ENCODE results near the gene RNU1-3. TPM values are rescaled to one million over a fixed set of nuclear protein-coding genes. Genes with fewer than 3 reads are reported as not detected.
A peak's percentile ranks its signal among the peaks of the same experiment; 100 is the strongest.
"Not testable (repeated sequence)": the region's sequence is repeated elsewhere in the genome, so short reads cannot be mapped to it uniquely, and the experiment has no call there.

Gene RNU1-3
- total and polyA plus RNA-seq, 2 of the 8 experiments (the other 6 are each of a cell fraction or from before 2014, with no cell fraction given): 145 to 1,303 TPM

- not testable (repeated sequence) for H3K27ac ChIP-seq (ENCODE audit: low read depth, low read length); H3K14ac ChIP-seq (ENCODE audit: insufficient read length); H4K91ac ChIP-seq (replicated peaks; ENCODE audit: insufficient read length, low read length); H4K5ac ChIP-seq (ENCODE audit: insufficient read length, low read depth, low read length); H3K9me3 ChIP-seq (ENCODE audit: insufficient read depth in 2 of 2, low read depth in 1 of 2, low read length in 1 of 2); H3K18ac ChIP-seq (ENCODE audit: extremely low read depth, low read length); H4K20me1 ChIP-seq (replicated peaks in 1 of 2; ENCODE audit: control insufficient read depth in 1 of 2, insufficient read depth in 2 of 2, low read length in 2 of 2); H3K79me2 ChIP-seq (ENCODE audit: control insufficient read depth in 1 of 2, insufficient read depth in 2 of 2, low read length in 2 of 2); H2AK5ac ChIP-seq (ENCODE audit: low read depth, low read length); H2AFZ ChIP-seq (ENCODE audit: low read length); H3K9ac ChIP-seq (replicated peaks in 1 of 4; ENCODE audit: extremely low read depth in 1 of 4, low read depth in 3 of 4, low read length in 3 of 4); H3K56ac ChIP-seq (replicated peaks; ENCODE audit: insufficient read length, low read depth, low read length); H2BK120ac ChIP-seq (replicated peaks; ENCODE audit: low read depth, low read length); H3K36me3 ChIP-seq (ENCODE audit: control insufficient read depth in 2 of 4, insufficient read depth in 4 of 4, low read length in 3 of 4); FAIRE-seq; H2BK15ac ChIP-seq (ENCODE audit: low read length); H3K4me2 ChIP-seq (ENCODE audit: insufficient read depth in 1 of 2, low read depth in 2 of 2, low read length in 2 of 2); H3K23ac ChIP-seq (ENCODE audit: insufficient read length); H3K4me3 ChIP-seq (ENCODE audit: extremely low read depth in 1 of 4, insufficient read depth in 2 of 4, low read depth in 3 of 4, low read length in 4 of 4); H3K4me1 ChIP-seq (replicated peaks in 1 of 4; ENCODE audit: control insufficient read depth in 3 of 4, insufficient read depth in 4 of 4, low read length in 3 of 4); H3K23me2 ChIP-seq (ENCODE audit: low read depth, low read length); H3K4ac ChIP-seq (replicated peaks; ENCODE audit: insufficient read length, low read depth, low read length); H4K8ac ChIP-seq (ENCODE audit: extremely low read depth, insufficient read depth, low read length); H3K27me3 ChIP-seq (replicated peaks in 1 of 4; ENCODE audit: control insufficient read depth in 3 of 4, extremely low read depth in 1 of 4, insufficient read depth in 3 of 4, low read length in 3 of 4)
- Histone ChIP-seq H2BK20ac (ENCODE audit: low read length) (0 out of 2 replicates have a peak overlapping the region, but pooled peaks have one; percentile 37), H2BK5ac (ENCODE audit: low read depth, low read length) (0 out of 2 replicates have a peak overlapping the region, but pooled peaks have one; percentile 67), H2BK12ac (ENCODE audit: low read depth, low read length) (peak overlapping the region; percentile 19; the same call in 1 of the 2 replicates), H3K79me1 (ENCODE audit: low read depth, low read length) (peaks cover 22% of the 10 kb centered on the region)
- peak in 1 of 2 experiments; percentile 65 for DNase-seq (ENCODE audit: low read depth in 1 of 2, low spot score in 2 of 2)
- ChIA-PET CTCF (ENCODE audit: partially characterized antibody) (interaction anchor here (0.6 to 13.8 kb wide), 8 partner anchors 8 to 371 kb away, joined by 3 to 239 read pairs (median 4); no protein-coding TSS in a partner anchor), POLR2A (ENCODE audit: partially characterized antibody) (interaction anchor here (0.7 to 1.0 kb wide), 3 partner anchors 11 to 257 kb away, joined by 3 to 5 read pairs (median 3); partner anchors contain the start of gene RNU1-2)
- WGBS, 2 experiments (ENCODE audit: extremely low coverage in 1 of 2, insufficient coverage in 1 of 2, insufficient read length in 1 of 2, insufficient replicate concordance in 2 of 2, low coverage in 1 of 2, low lambda C conversion rate in 2 of 2, missing lambda C conversion rate in 1 of 2): 79% methylated on average over 11 of the region's 11 CpGs; no CpG with 5 or more reads in 1 of the 2 experiments
These were observed 27.4 kb downstream of the RNU1-3 start for GRCh38 chr1:16639091-16640031.

Measured in H1 (cell line).